H9 (cell line): ENCODE results near the gene SAMD8. TPM values are rescaled to one million over a fixed set of nuclear protein-coding genes. Genes with fewer than 3 reads are reported as not detected.

ENCODE experiments used
- DNase-seq: peaks from one replicate; pipeline ENCODE4 v3.0.0-alpha.2; 2017
- H2AFZ ChIP-seq: one replicate; pipeline ENCODE4 v1.6.1; 2013; ENCODE audit warnings: mild to moderate bottlenecking, low read length, control low read depth, moderate library complexity
- H2AK5ac ChIP-seq: 2 replicates; pipeline ENCODE4 v1.6.1; 2013; ENCODE audit warnings: low read length, control low read depth, mixed read lengths; ENCODE audit not compliant: insufficient read length
- H2BK120ac ChIP-seq: one replicate; pipeline ENCODE4 v1.6.1; 2013; ENCODE audit warnings: low read depth, mild to moderate bottlenecking, low read length, control low read depth, inconsistent platforms; ENCODE audit not compliant: poor library complexity, severe bottlenecking
- H2BK12ac ChIP-seq: 2 replicates; pipeline ENCODE4 v1.6.1; 2013; ENCODE audit warnings: low read length, control low read depth, mixed read lengths, low read depth; ENCODE audit not compliant: insufficient read length
- H2BK15ac ChIP-seq: 2 replicates; pipeline ENCODE4 v1.6.1; 2013; ENCODE audit warnings: low read depth, low read length, control low read depth
- H2BK20ac ChIP-seq: one replicate; pipeline ENCODE4 v1.6.1; 2013; ENCODE audit warnings: low read depth, mild to moderate bottlenecking, low read length, control low read depth, inconsistent platforms; ENCODE audit not compliant: poor library complexity, severe bottlenecking
- H2BK5ac ChIP-seq: 2 replicates; pipeline ENCODE4 v1.6.1; 2013; ENCODE audit warnings: low read length, control low read depth, mixed read lengths; ENCODE audit not compliant: insufficient read length
- H3K14ac ChIP-seq: 2 replicates; pipeline ENCODE4 v1.6.1; 2013; ENCODE audit warnings: low read length, control low read depth; ENCODE audit not compliant: insufficient read depth
- H3K18ac ChIP-seq: 2 replicates; pipeline ENCODE4 v1.6.1; 2013; ENCODE audit warnings: low read depth, mild to moderate bottlenecking, mixed read lengths, low read length, control low read depth; ENCODE audit not compliant: insufficient read length
- H3K23ac ChIP-seq: 2 replicates; pipeline ENCODE4 v1.6.1; 2013; ENCODE audit warnings: low read length, control low read depth, mixed read lengths, low read depth; ENCODE audit not compliant: insufficient read length
- H3K23me2 ChIP-seq: 2 replicates; pipeline ENCODE4 v1.6.1; 2013; ENCODE audit warnings: low read depth, mild to moderate bottlenecking, mixed read lengths, low read length, control low read depth; ENCODE audit not compliant: insufficient read length, poor library complexity, severe bottlenecking
- H3K27ac ChIP-seq: 2 replicates; pipeline ENCODE4 v1.5.1; 2013; ENCODE audit warnings: low read length, control low read depth, mixed read lengths, low read depth; ENCODE audit not compliant: insufficient read length
- H3K27me3 ChIP-seq: 2 replicates; pipeline ENCODE4 v1.6.1; 2013; ENCODE audit warnings: low read length, control low read depth, inconsistent platforms; ENCODE audit not compliant: insufficient read depth
- H3K4ac ChIP-seq: 2 replicates; pipeline ENCODE4 v1.6.1; 2013; ENCODE audit warnings: low read depth, mild to moderate bottlenecking, control low read depth, inconsistent platforms, low read length, moderate library complexity
- H3K4me1 ChIP-seq: 2 replicates; pipeline ENCODE4 v1.6.1; 2013; ENCODE audit warnings: low read length, control low read depth, inconsistent platforms; ENCODE audit not compliant: insufficient read depth
- H3K4me2 ChIP-seq: 2 replicates; pipeline ENCODE4 v1.6.1; 2013; ENCODE audit warnings: low read length, control low read depth, mixed read lengths; ENCODE audit not compliant: insufficient read length, insufficient read depth
- H3K56ac ChIP-seq: 2 replicates; pipeline ENCODE4 v1.6.1; 2013; ENCODE audit warnings: low read depth, mild to moderate bottlenecking, mixed read lengths, low read length, control low read depth; ENCODE audit not compliant: insufficient read length
- H3K79me1 ChIP-seq: 2 replicates; pipeline ENCODE4 v1.6.1; 2013; ENCODE audit warnings: low read depth, mild to moderate bottlenecking, moderate library complexity, low read length, control low read depth, inconsistent platforms; ENCODE audit not compliant: insufficient read depth, poor library complexity, severe bottlenecking
- H3K79me2 ChIP-seq: 2 replicates; pipeline ENCODE4 v1.6.1; 2013; ENCODE audit warnings: low read length, control low read depth, inconsistent platforms; ENCODE audit not compliant: insufficient read depth
- H3K9ac ChIP-seq: 2 replicates; pipeline ENCODE4 v1.6.1; 2013; ENCODE audit warnings: low read length, control low read depth, mixed read lengths; ENCODE audit not compliant: insufficient read length; ENCODE audit errors: extremely low read depth
- H3K9me3 ChIP-seq: one replicate; pipeline ENCODE4 v1.6.1; 2013; ENCODE audit warnings: low read depth, low read length, inconsistent platforms; ENCODE audit not compliant: control insufficient read depth
- H3T11ph ChIP-seq: one replicate; pipeline ENCODE4 v1.6.1; 2013; ENCODE audit warnings: mild to moderate bottlenecking, low read length, control low read depth, inconsistent platforms
- H4K20me1 ChIP-seq: one replicate; pipeline ENCODE4 v1.6.1; 2013; ENCODE audit not compliant: control insufficient read depth, insufficient read length, insufficient read depth
- H4K5ac ChIP-seq: 2 replicates; pipeline ENCODE4 v1.6.1; 2013; ENCODE audit warnings: low read depth, mild to moderate bottlenecking, mixed read lengths, low read length, control low read depth; ENCODE audit not compliant: insufficient read length
- H4K8ac ChIP-seq: replicated peaks from 2 replicates; pipeline ENCODE4 v1.6.1; 2013; ENCODE audit warnings: low read length, control low read depth, mixed read lengths, low read depth; ENCODE audit not compliant: insufficient read length
- H4K91ac ChIP-seq: 2 replicates; pipeline ENCODE4 v1.6.1; 2013; ENCODE audit warnings: low read depth, mild to moderate bottlenecking, moderate library complexity, mixed read lengths, low read length, control low read depth; ENCODE audit not compliant: insufficient read length
- H3K27ac Mint-ChIP-seq, 3 experiments: 2 replicates in 2 of 3; 3 replicates in 1 of 3; pipeline ENCODE4 v1.8.0; 2020 to 2021; ENCODE audit warnings: mixed read lengths in 3 of 3, mild to moderate bottlenecking in 1 of 3, moderate library complexity in 1 of 3
- H3K27me3 Mint-ChIP-seq: 2 replicates; pipeline ENCODE4 v1.8.0; 2021; ENCODE audit warnings: low read depth, mild to moderate bottlenecking, moderate library complexity, mixed read lengths
- H3K36me3 Mint-ChIP-seq, 3 experiments: 2 replicates in 2 of 3; 3 replicates in 1 of 3; pipeline ENCODE4 v1.8.0; 2020 to 2021; ENCODE audit warnings: low read depth in 3 of 3, mixed read lengths in 3 of 3; ENCODE audit not compliant: insufficient read depth in 1 of 3
- H3K4me1 Mint-ChIP-seq, 2 experiments: 2 replicates each; pipeline ENCODE4 v1.8.0; 2020; ENCODE audit warnings: mixed read lengths in 2 of 2
- H3K4me3 Mint-ChIP-seq, 2 experiments: 2 replicates in 1 of 2; 3 replicates in 1 of 2; pipeline ENCODE4 v1.8.0; 2020 to 2021; ENCODE audit warnings: mild to moderate bottlenecking in 2 of 2, mixed read lengths in 2 of 2, moderate library complexity in 1 of 2
- H3K9me3 Mint-ChIP-seq, 2 experiments: 2 replicates in 1 of 2; 3 replicates in 1 of 2; pipeline ENCODE4 v1.8.0; 2020; ENCODE audit warnings: mild to moderate bottlenecking in 2 of 2, mixed read lengths in 2 of 2, moderate library complexity in 1 of 2
- WGBS: extraction: QIAGEN DNeasy Blood & Tissue Kit; methylation state at CpG from one replicate; pipeline ENCODE4 v1.1.7; 2013; ENCODE audit warnings: missing lambda C conversion rate, low lambda C conversion rate, mixed read lengths; ENCODE audit not compliant: insufficient read length; ENCODE audit errors: extremely low coverage; 5-methylcytosine and 5-hydroxymethylcytosine counted together
- total RNA-seq: library from RNA; stranded (reverse); gene quantifications from 2 replicates; pipeline ENCODE4 v1.2.1, GENCODE V29; 2021
- TF ChIP-seq, protein P1 (sequence below): fragments of 200-600 bp; sonication (generic); conservative IDR thresholded peaks from 3 replicates; pipeline ENCODE4 v1.8.0; 2021; ENCODE audit warnings: antibody characterized with exemption, mild to moderate bottlenecking

The SAMD8 gene
- total RNA-seq, 1 experiment from 2014 or later = 18.8 TPM

DNA sequence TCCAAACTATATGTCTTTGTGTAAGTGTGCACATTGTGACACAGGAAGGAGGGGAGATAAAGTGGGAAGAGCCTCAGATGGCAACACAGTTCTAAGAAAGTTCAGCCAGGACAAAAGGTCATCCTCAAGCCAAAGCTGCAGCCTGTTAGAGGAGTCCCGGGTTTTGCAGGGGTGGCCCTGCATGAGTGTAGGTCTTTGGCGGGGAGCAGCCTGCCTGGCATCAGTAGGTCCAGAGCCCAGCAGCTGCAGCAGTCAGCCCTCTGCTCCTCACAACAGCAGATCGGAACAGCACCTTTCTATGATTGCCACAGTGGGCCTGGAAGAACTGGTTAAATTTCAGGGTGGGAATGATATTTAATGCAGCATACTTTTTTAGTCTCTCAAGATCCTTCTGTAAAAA, 85.6 kb downstream of the SAMD8 start:
- H3K27ac Mint-ChIP-seq = no peak overlapping the region; a peak in 1 of 7 replicates
- H3K79me2 ChIP-seq = no peaks in the 10 kb centered on the region
- no peaks in the 10 kb centered on the region for H3K9me3 ChIP-seq
- H3T11ph ChIP-seq = no peak overlapping the region
- H2AK5ac ChIP-seq = no peak overlapping the region
- H3K4ac ChIP-seq = no peak overlapping the region
- H3K18ac ChIP-seq = no peak overlapping the region
- no peaks in the 10 kb centered on the region for H3K9me3 Mint-ChIP-seq
- no peak for DNase-seq
- H2BK20ac ChIP-seq = no peak overlapping the region
- H2BK15ac ChIP-seq = no peak overlapping the region
- H4K91ac ChIP-seq = no peak overlapping the region
- H2AFZ ChIP-seq = no peak overlapping the region
- H3K4me3 Mint-ChIP-seq = no peak overlapping the region
- no peak overlapping the region for H3K14ac ChIP-seq
- no peaks in the 10 kb centered on the region for H3K27me3 ChIP-seq
- no peak overlapping the region for H2BK5ac ChIP-seq
- no peak overlapping the region for H2BK120ac ChIP-seq
- peaks cover 0 to 1% of the 10 kb centered on the region in 2 experiments; a peak in 1 of 4 replicates for H3K4me1 Mint-ChIP-seq
- H3K4me1 ChIP-seq = no peaks in the 10 kb centered on the region
- no peak overlapping the region for H4K8ac ChIP-seq
- H3K27me3 Mint-ChIP-seq = no peaks in the 10 kb centered on the region
- no peaks in the 10 kb centered on the region for H3K23me2 ChIP-seq
- no peak overlapping the region for H2BK12ac ChIP-seq
- H3K56ac ChIP-seq = no peak overlapping the region
- H3K4me2 ChIP-seq = no peak overlapping the region
- no peak overlapping the region for H3K9ac ChIP-seq
- WGBS = no CpG with 5 or more reads among the region's 3 CpGs
- H4K20me1 ChIP-seq = no peaks in the 10 kb centered on the region
- no peak overlapping the region for H3K23ac ChIP-seq
- no peak overlapping the region for H3K27ac ChIP-seq
- no peak overlapping the region for H4K5ac ChIP-seq
- no peaks in the 10 kb centered on the region; a peak in 1 of 7 replicates for H3K36me3 Mint-ChIP-seq
- TF ChIP-seq, protein P1, sequence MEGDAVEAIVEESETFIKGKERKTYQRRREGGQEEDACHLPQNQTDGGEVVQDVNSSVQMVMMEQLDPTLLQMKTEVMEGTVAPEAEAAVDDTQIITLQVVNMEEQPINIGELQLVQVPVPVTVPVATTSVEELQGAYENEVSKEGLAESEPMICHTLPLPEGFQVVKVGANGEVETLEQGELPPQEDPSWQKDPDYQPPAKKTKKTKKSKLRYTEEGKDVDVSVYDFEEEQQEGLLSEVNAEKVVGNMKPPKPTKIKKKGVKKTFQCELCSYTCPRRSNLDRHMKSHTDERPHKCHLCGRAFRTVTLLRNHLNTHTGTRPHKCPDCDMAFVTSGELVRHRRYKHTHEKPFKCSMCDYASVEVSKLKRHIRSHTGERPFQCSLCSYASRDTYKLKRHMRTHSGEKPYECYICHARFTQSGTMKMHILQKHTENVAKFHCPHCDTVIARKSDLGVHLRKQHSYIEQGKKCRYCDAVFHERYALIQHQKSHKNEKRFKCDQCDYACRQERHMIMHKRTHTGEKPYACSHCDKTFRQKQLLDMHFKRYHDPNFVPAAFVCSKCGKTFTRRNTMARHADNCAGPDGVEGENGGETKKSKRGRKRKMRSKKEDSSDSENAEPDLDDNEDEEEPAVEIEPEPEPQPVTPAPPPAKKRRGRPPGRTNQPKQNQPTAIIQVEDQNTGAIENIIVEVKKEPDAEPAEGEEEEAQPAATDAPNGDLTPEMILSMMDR = no peak
- H3K79me1 ChIP-seq = no peaks in the 10 kb centered on the region
